Femur (tissue), 1 donor: ENCODE measurements around the gene ST6GALNAC6.

ENCODE experiments used
- DNase-seq: peaks from one replicate; pipeline ENCODE4 v3.0.0-alpha.2; 2017

ST6GALNAC6 gene

GRCh38 chr9:127899128-127899943 is at the start of gene ST6GALNAC6:
Gene ST6GALNAC6 (minus strand): TSS chr9:127899603. CDS start chr9:127897981, 1,622 bp downstream.
- peak; percentile 82 for DNase-seq

DNA sequence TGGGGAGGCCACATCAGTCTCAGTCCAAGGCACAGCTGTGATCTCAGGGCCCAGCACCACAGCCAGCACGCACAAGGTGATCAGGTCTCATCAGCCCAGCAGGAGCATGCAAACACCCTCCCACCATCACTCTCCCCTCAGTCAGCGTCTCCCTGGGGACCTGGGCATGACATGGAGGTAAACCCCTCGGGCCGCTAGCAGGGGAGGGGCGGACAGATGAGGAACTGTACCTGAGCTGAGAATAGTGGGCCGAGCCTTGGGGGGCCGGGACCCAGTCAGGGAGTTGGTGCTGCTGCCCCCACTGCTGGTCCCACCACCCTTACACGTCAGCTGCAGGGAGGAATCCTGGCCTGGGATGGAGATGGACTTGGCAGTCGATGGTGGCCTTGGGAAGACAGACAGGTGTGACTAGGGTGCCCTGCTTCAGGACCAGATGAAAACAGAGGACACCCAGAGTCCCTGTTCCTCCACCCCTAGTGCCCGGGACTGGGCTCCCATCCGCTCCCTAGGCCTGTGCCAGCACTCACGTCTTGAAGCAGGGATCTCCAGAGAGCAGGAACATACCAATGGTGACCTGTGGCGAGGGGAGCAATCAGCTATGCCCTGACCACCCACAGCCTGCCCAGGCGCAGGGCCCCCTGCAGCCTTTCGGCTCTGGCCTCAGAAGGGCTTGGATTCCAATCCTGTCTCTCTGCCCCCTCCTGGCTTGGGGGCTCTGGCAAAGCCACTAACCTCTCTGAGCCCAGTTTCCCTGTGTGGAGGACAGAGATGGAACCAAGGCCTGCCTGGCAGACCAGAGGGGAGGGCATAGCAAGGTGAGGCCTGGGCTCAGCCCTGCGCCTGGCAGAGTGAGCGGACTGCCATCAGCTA is 48.7 kb upstream of the ST6GALNAC6 start:
- no peak for DNase-seq

GRCh38 chr9:127946728-127947127 is 47.3 kb upstream of the ST6GALNAC6 start:
- no peak for DNase-seq

DNA sequence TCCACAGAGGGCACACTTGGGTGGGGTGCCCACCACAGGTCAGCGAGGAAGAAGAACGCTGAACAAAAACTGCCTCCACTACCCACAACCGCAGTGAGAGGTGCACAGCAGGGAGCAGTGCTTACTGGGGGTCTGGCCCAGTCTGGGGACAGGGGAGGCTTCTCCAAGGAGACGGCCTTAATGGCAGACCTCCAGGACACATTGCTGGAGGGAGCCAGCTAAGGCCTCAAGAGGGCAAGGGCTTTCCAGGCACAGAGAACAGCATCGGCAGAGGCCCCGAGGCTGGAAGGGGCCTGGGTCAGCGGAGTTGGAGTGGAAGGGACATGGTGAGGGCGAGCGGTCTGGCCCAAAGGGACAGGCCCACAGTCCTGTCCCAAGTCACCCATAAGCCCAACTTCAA is 46.5 kb upstream of the ST6GALNAC6 start:
- no peak for DNase-seq

DNA sequence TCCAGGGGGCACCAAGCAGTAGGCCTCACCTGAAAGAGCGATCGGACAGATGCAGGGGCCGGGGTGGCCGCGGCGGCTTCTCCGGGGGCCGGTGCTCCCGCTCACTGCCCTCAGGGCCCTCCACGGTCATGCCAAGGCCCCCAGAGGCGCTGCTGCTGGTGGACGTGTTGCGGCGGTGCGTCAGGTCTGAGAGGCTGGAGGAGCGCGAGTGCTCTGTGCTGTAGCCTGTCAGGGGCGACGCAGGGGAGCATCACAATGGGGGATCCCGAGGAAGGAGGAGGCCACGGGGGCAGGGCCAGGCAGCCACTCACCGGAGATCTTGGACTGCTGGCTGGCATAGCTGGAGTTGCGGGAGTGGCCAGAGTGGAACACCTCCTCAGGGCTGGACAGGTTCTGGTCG is 45.9 kb upstream of the ST6GALNAC6 start:
- DNase-seq = no peak

GRCh38 chr9:127944586-127945218 is 45.3 kb upstream of the ST6GALNAC6 start:
- DNase-seq = no peak

- DNase-seq = peak; percentile 88
These were observed 44.3 kb upstream of the ST6GALNAC6 start for GRCh38 chr9:127943731-127944144.

DNA sequence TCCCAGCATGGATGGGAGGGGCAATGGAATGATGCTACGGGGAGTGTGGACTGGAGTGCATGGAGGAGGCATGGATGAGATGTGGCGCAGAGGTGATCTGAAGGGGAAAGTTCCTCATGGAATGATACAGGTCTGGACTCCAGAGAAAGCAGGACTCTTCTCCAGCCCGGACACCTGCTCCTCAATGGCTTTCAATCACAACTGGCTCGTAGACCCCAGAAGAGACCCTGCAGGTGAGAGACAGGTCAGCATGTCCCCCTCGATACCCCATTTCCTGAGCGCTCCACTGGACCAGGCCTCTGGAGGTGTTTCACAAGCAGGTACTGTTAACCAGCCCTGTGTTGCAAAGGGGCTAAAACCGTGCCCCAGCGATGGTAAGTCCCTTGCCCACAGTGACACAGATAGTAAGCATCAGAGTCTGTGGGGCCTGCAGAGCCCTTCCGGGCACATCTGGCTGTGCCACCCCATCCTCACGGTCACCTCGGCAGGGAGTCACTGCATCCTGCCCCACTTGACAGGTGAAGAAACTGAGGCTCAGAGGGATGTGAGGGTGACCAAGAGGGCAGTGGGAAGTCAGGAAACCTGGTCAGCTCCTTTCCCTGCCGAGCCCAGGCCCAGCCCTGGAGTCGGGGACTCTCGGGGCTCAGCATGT is 43.7 kb upstream of the ST6GALNAC6 start:
- DNase-seq = no peak

DNA sequence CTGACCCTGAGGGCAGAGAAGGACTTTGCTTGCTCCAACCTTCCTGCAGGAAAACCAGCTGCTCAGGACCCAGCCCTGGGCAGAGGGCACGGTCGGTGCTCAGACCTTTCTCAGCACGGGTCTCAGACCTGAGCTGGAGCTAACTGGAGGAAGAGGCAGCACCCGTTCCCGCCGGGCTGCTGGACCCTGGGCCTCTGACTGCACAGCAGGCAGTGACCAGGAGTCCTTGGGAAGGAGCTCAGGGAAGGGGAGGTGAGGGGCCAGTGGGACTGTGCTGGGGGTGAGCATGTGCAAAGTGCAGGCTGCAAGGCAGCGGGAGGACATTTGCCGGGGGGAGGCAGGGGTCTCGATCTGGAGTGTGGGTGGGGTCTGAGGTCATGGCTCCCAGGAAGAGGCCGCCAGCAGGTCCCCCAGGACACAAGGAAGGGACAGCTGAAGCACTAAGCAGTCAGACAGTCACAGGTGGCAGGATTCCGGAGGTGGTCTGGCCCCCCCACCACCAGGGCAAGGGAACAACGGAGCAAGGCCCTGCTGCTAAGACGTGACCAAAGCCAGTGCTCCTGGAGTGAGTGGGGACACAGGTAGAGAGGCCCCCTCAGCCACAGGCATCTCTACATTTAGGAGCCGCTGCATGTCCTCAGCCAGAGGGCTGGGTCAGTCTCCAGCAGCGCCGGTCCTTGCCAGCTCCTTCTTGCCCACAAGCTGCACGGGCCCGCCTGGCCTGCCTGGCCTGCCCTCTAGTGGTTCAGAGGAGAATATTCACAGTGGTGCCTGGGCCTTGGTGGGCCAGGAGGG is 43.0 kb upstream of the ST6GALNAC6 start:
- peak; percentile 77 for DNase-seq

DNA sequence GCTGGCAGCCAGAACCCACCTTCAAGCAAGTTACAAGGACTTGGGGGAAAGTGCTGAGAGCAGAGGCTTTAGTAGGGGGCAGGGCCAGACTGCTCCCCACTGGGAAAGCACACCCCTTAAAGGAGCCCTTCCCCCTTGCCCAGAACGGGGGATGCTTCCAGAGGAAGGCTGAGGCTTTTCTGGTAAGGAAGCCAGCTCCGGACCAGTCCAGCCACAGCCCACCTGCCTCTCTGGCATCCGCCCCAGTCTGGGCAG is 42.5 kb upstream of the ST6GALNAC6 start:
- no peak for DNase-seq

DNA sequence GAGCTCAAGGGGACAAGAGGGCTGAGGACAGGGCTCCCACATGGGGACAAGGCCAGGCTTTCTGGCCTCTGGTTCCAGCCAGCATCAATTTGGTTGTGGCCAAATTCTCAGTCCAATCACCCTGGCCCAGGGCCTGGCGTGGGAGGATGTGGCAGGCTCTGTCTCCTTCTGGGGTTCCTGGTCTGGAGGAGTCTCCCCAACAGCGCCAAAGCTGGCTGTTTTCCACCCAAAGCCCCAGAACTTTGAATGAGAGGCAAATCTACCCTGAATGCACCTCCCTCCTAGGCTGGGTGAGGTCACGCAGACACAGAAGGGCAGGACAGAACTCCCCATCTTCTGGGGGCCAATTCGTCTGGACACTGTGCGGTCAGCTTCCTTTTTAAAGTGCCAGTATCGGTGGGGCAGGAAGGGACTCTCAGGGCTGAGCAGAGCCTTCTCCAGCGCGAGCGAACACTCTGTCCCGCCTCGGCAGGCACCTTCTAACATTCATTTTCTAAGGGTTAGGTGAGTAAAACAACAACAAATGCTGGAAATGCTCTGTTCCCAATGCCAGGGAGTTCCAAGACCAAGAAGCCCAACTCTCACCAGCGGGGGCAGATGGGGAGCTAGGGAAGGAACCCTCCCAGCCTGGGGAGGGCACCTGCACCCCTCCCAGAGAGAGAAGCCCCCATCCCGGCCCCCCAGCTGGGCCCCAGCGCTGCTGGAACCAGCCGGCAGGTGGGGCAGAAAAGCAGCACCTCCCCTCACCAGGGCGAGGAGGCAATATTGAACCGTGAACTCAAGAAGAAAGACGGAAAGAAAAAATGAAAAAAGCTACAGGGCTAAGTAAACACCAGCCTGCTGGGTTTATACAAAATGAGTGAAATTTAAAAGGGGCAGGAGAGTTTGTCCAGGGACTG is 41.9 kb upstream of the ST6GALNAC6 start:
- no peak for DNase-seq

DNA sequence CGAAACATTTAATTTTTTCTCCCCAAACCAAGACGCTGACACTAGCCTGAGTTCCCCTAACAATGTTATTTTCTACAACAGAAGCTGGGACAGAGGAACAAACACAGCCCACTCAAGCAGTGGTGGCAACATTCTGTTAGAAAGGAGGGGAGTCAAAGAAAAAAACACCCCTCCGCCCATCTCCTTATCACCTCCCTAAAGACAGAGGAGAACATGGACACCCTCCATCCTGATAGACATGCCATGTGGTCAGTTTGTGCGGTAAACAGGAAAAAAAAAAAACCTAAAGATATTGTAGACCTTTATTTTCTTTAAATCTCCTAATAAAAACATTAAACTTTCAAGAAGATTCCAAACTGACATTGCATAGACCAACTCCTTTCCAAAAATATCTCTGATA is 41.2 kb upstream of the ST6GALNAC6 start:
- no peak for DNase-seq

DNA sequence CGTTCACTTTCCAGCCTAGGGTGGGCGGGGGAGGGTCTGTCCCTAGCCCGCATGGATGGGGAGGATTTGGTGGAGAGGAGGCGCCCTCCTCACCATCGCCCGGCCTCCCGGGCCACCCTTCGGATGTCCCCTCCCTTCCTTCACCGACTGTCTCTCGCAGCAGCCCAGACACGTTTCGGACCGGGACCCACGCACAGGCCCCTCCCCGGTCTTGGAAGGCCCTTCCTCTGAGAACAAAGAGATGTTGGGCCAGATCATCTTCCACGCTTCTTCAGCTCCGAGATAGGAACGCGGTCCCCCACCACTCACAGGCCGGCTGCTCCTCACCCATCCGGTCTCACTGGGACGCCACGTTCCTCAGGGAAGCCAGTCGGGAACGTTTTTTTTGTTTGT is 38.9 kb upstream of the ST6GALNAC6 start:
- DNase-seq = no peak

- DNase-seq = peak; percentile 93
These were observed 38.2 kb upstream of the ST6GALNAC6 start, which contains the start of gene DPM2 for GRCh38 chr9:127937388-127938297. Gene DPM2 (minus strand): TSS chr9:127937854. CDS start chr9:127937820, 34 bp downstream.

DNA sequence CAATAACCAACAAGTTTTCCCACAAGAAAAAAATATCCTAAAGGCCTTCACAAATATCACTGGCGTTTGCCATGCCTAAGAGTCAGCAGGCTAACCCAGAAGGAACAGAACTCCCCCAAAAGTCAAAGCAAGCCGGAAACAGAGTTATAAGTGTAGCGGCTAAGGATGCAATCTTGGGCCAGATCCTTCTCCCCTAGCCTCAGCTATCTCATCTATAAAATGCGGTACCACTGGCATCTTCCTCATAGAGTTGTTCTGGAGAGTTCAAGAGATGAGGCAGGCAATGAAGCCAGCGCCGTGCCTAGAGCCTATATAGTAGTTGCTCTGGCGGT is 37.6 kb upstream of the ST6GALNAC6 start:
- DNase-seq = no peak

DNA sequence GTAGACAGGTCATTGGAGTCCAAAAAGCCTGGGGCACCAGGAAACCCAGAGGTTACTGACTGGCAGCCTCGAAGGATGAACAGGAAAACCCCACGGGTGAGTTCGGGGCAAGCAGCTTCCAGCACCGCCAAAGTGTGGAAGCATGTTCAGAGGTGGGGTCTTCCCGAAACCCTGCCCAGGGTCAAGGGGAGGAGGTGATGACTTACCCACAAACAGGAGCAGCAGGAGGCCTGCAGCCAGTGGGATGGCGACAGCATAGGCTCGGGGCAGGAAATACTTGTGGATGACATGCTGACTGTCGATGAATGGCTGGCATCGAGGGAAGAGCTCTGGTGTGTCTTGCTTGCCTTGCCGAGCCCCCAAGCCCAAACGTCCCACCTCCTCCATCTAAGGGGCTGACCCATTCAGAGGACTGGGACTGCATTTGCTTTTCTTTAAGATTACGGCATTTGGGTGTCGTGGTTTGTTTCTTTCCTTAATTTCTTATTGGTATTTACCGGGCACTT is 37.0 kb upstream of the ST6GALNAC6 start:
- no peak for DNase-seq

DNA sequence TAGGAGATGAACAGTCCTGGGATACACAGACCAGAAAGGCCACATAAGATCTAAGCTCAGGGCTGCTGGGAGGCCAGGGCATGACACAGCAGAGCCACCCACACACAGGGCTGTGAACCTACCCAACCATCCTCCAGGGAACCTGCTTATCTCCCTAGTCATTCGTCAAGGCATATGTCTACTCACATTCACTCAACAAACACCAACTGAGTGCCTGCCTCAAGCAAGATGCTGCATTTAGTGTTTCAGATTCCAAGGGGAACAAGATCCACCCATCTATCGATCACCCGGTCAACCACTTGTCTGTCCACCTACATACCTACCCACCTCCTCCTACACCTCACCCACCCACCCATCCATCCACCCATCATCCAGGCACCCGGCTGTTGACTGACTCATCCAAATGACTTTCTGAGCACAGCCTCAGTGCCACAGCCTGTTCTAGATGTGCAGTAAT is 36.4 kb upstream of the ST6GALNAC6 start:
- DNase-seq = no peak

GRCh38 chr9:127934986-127935385 is 35.6 kb upstream of the ST6GALNAC6 start:
- no peak for DNase-seq

DNA sequence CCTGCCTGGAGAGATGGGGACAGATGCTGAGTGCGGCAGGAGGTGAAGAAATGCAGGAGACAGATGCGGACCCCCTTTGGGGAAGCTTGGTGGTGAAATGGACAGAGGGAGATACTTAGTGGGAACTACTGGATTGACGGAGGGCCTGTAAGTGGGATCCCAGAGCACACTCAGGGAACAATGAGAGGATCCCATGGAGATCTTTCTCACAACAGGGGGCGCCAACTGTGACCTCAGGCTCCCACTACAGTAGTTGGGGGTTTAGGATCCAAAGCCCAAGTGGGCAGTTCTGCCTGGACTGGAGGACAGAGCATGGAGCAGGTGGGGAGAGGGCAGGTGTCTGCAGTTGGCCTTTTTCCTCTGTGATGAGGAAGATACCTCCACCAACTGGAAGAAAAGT is 34.8 kb upstream of the ST6GALNAC6 start:
- DNase-seq = no peak
